Measurements from ENCODE around the gene TLCD5.
A peak's percentile ranks its signal among the peaks of the same experiment; 100 is the strongest.

The TLCD5 gene

DNA sequence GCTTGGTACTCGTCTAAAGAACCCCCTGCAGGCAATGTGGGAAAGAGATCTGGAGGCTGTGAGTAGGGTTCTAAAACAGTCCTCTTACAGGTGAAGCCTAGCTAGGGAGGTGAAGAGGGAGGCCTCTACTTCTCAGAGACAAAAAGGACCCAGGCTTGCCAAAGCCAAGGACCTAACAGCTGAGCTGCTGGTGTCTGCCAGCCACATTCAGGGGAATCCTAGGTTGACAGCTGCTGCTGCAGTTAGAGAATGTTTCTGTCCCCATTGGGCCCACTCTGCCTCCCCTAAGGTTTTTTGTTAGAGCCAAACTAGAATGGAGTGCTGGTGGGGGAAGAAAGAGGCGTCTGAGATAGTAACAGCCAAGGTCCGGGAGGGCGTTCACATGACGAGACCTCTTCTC, 26.6 kb upstream of the TLCD5 start:
- Mint-ChIP-seq H3K36me3 (no peaks in the 10 kb centered on the region), H3K9me3 (no peaks in the 10 kb centered on the region), H3K27me3 (peaks cover 73% of the 10 kb centered on the region), H3K27ac (no peak overlapping the region), H3K4me1 (no peaks in the 10 kb centered on the region), H3K4me3 (no peak overlapping the region)
- DNase-seq = no peak
- CTCF ChIA-PET = interaction anchor here (10.8 kb wide), 1 partner anchor 64 kb away, joined by 234 read pairs; the partner anchor contains the start of gene POU2F3

DNA sequence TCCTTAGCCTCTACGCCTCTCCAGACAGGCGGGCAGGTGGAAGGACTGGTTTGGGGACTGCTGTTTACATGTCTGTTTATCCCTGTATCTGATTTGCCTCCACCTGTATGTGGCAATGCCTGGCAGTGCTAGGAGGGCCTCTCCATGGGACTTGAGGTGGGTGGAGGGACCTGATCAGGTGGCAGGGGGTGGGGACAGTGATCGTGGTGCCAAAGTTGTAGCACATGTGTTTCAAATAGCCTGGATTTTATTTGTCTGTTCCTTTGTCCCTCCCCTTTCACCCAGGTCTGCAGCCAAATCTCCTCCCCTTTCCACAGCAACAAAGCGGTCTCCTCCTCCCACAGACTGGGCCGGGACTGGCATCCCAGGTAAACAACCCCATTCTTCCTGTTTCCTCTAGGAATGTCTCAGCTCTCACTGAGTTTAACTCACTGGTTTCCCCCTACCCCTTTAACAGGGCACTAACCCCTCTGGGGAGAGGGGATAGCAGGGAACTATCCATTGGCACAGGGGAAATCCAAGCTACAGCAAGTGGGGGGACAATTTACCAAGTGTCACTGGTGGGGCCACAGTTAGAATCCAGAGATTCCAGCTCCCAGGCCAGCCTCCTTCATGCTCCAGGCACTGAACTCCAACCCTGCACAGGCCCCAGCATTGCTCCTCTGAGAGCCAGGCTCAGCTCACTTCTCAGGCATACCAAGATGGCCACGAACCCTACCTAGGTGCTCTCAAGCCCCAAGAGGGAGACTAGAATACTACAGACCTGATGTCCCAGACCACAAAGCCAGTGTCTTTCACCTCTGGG, 22.9 kb upstream of the TLCD5 start:
- peaks cover 54% of the 10 kb centered on the region for H3K27me3 Mint-ChIP-seq
- CTCF ChIA-PET = interaction anchor here (0.9 to 10.8 kb wide), 14 partner anchors 12 to 137 kb away, joined by 3 to 234 read pairs (median 4); partner anchors contain the start of genes POU2F3 and TLCD5
- H3K4me1 Mint-ChIP-seq = no peaks in the 10 kb centered on the region
- no peaks in the 10 kb centered on the region for H3K36me3 Mint-ChIP-seq
- no peaks in the 10 kb centered on the region for H3K9me3 Mint-ChIP-seq
- H3K27ac Mint-ChIP-seq = no peak overlapping the region
- no peak overlapping the region for H3K4me3 Mint-ChIP-seq
- DNase-seq = no peak

GRCh38 chr11:120303004-120303637, 22.0 kb upstream of the TLCD5 start:
- CTCF ChIA-PET = interaction anchor here (0.5 to 10.8 kb wide), 19 partner anchors 11 to 293 kb away, joined by 3 to 234 read pairs (median 4); partner anchors contain the start of genes POU2F3 and TLCD5
- Mint-ChIP-seq H3K9me3 (no peaks in the 10 kb centered on the region), H3K4me3 (no peak overlapping the region), H3K27me3 (peaks cover 46% of the 10 kb centered on the region), H3K4me1 (no peaks in the 10 kb centered on the region), H3K27ac (no peak overlapping the region), H3K36me3 (no peaks in the 10 kb centered on the region)
- peak; percentile 68 for DNase-seq

GRCh38 chr11:120304526-120304925, 20.6 kb upstream of the TLCD5 start:
- H3K4me1 Mint-ChIP-seq = no peaks in the 10 kb centered on the region
- no peak for DNase-seq
- no peaks in the 10 kb centered on the region for H3K36me3 Mint-ChIP-seq
- CTCF ChIA-PET = interaction anchor here (0.7 to 10.8 kb wide), 7 partner anchors 34 to 223 kb away, joined by 3 to 234 read pairs (median 14); partner anchors contain the start of gene POU2F3
- H3K4me3 Mint-ChIP-seq = no peak overlapping the region
- peaks cover 41% of the 10 kb centered on the region for H3K27me3 Mint-ChIP-seq
- no peaks in the 10 kb centered on the region for H3K9me3 Mint-ChIP-seq
- no peak overlapping the region for H3K27ac Mint-ChIP-seq

- H3K4me1 Mint-ChIP-seq = no peaks in the 10 kb centered on the region
- CTCF ChIA-PET = interaction anchor here (3.6 to 10.8 kb wide), 2 partner anchors 58 to 71 kb away, joined by 24 to 234 read pairs; partner anchors contain the start of gene POU2F3
- no peaks in the 10 kb centered on the region for H3K36me3 Mint-ChIP-seq
- peaks cover 36% of the 10 kb centered on the region for H3K27me3 Mint-ChIP-seq
- no peak overlapping the region for H3K27ac Mint-ChIP-seq
- DNase-seq = no peak
- no peaks in the 10 kb centered on the region for H3K9me3 Mint-ChIP-seq
- H3K4me3 Mint-ChIP-seq = no peak overlapping the region
These were observed 19.8 kb upstream of the TLCD5 start for GRCh38 chr11:120305286-120305685.

- Mint-ChIP-seq H3K9me3 (no peaks in the 10 kb centered on the region), H3K36me3 (no peaks in the 10 kb centered on the region), H3K27me3 (peaks cover 29% of the 10 kb centered on the region), H3K27ac (no peak overlapping the region), H3K4me3 (no peak overlapping the region), H3K4me1 (no peaks in the 10 kb centered on the region)
- no peak for DNase-seq
- CTCF ChIA-PET = no interaction called here
These were observed 18.4 kb upstream of the TLCD5 start for GRCh38 chr11:120306519-120307242.

DNA sequence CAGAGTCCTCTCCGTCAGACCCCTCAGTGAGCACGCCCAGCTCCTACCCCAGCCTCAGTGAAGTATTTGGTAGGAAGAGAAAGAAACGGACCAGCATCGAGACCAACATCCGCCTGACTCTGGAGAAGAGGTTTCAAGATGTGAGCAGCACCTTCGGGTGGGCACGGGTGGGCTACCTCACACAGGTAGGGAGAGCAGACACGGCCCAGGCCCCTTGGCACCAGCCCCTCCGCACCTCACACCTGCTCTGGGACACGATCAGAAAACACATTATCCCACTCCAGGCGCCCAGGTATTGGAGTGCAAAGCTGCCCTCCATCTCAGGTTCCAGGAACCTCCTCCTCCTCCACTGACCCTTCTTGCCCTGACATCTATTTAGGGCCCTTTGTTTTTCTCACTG, 17.6 kb upstream of the TLCD5 start:
- Mint-ChIP-seq H3K4me3 (no peak overlapping the region), H3K36me3 (no peaks in the 10 kb centered on the region), H3K27me3 (peaks cover 21% of the 10 kb centered on the region), H3K27ac (no peak overlapping the region), H3K4me1 (no peaks in the 10 kb centered on the region), H3K9me3 (no peaks in the 10 kb centered on the region)
- no peak for DNase-seq
- CTCF ChIA-PET = no interaction called here

DNA sequence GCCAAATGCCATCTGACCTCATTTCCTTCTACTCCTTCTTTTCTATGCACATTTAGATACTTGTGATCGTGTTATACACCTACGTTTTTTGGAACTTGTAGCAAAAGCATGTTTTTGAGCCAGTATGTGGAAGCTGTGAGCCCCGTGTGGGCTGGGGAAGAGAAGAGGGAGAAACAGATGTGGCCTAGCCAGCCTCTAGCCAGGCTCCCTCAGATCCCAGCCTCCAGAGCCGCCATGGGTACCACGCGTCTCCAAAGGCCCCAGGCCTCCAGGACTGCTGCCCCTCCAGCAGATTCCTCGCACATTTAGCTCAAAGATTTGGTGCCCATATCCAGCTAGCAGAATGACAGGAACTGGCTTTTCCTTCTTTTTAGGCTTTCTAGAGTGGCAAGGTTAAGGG, 17.0 kb upstream of the TLCD5 start:
- CTCF ChIA-PET = no interaction called here
- Mint-ChIP-seq H3K9me3 (no peaks in the 10 kb centered on the region), H3K4me3 (no peak overlapping the region), H3K27me3 (peaks cover 15% of the 10 kb centered on the region), H3K4me1 (no peaks in the 10 kb centered on the region), H3K36me3 (no peaks in the 10 kb centered on the region), H3K27ac (no peak overlapping the region)
- DNase-seq = no peak

DNA sequence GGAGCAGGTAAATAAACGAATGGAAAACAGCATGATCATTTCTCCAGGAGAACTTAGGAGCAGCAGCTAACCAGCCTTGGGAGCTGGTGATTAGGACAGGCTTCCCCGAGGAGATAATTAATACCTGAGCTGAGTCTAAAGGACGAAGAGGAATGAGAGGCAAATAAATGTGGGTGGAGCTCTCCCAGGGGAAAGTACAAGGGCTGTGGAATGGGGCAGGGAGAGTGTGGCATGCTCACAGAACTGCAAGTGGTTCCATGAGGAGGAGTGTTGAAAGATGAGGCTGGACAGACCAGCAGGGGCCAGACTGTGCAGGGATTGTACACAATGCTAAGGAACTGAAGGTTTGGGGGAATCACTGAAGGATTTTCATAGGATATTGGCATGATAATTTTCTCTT, 14.2 kb upstream of the TLCD5 start:
- no peak overlapping the region for H3K4me3 Mint-ChIP-seq
- no peak for DNase-seq
- CTCF ChIA-PET = no interaction called here
- H3K36me3 Mint-ChIP-seq = no peaks in the 10 kb centered on the region
- no peak overlapping the region for H3K27ac Mint-ChIP-seq
- H3K4me1 Mint-ChIP-seq = no peaks in the 10 kb centered on the region
- H3K27me3 Mint-ChIP-seq = peaks cover 13% of the 10 kb centered on the region
- H3K9me3 Mint-ChIP-seq = no peaks in the 10 kb centered on the region

- H3K9me3 Mint-ChIP-seq = no peaks in the 10 kb centered on the region
- no peak for DNase-seq
- CTCF ChIA-PET = interaction anchor here (0.9 to 1.1 kb wide), 2 partner anchors 12 to 85 kb away, joined by 3 read pairs; no protein-coding TSS in a partner anchor
- H3K27me3 Mint-ChIP-seq = peaks cover 45% of the 10 kb centered on the region
- H3K4me3 Mint-ChIP-seq = no peak overlapping the region
- H3K27ac Mint-ChIP-seq = no peak overlapping the region
- H3K36me3 Mint-ChIP-seq = no peaks in the 10 kb centered on the region
- no peaks in the 10 kb centered on the region for H3K4me1 Mint-ChIP-seq
These were observed 10.2 kb upstream of the TLCD5 start for GRCh38 chr11:120314861-120315260.

DNA sequence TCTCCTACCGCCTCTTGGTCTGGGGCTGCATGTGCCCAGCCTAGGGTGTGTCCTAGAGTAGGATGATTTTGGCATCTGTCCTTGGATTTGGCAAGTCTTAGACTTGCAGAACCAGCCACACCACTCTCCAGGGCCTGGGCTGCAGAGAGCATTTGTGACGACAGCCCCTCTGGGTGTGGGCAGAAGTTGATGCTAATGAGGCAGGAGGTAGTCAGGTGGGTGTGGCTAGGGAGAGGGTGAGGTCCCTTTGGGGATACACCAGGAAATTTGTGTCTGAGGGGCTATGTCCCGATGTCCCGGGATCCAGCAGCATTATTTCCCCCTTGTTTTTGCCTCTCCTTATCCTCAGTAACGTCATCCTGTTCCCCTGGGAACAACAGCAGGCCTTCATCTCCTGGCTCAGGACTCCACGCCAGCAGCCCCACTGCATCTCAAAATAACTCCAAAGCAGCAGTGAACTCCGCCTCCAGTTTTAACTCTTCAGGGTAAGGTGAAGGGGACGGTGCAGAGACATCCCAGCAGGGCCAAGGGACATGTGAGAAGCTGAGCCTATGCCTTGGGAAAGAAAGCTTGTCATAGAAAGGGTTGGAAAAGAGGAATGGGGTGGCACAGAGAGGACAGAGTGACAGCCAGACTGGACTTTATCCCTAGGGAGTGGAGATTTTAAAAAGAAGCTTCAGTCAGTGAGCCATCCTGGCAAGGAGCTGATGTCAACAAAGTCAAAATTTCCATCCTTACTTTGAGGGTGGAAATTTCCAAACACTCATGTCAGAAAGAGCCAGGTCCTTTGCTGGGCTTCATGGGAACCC, 8.0 kb upstream of the TLCD5 start:
- Mint-ChIP-seq H3K4me1 (no peaks in the 10 kb centered on the region), H3K27me3 (peaks cover 56% of the 10 kb centered on the region), H3K9me3 (no peaks in the 10 kb centered on the region), H3K4me3 (no peak overlapping the region), H3K27ac (no peak overlapping the region), H3K36me3 (no peaks in the 10 kb centered on the region)
- no peak for DNase-seq
- CTCF ChIA-PET = interaction anchor here (1.7 kb wide), 1 partner anchor 17 kb away, joined by 6 read pairs; no protein-coding TSS in a partner anchor

DNA sequence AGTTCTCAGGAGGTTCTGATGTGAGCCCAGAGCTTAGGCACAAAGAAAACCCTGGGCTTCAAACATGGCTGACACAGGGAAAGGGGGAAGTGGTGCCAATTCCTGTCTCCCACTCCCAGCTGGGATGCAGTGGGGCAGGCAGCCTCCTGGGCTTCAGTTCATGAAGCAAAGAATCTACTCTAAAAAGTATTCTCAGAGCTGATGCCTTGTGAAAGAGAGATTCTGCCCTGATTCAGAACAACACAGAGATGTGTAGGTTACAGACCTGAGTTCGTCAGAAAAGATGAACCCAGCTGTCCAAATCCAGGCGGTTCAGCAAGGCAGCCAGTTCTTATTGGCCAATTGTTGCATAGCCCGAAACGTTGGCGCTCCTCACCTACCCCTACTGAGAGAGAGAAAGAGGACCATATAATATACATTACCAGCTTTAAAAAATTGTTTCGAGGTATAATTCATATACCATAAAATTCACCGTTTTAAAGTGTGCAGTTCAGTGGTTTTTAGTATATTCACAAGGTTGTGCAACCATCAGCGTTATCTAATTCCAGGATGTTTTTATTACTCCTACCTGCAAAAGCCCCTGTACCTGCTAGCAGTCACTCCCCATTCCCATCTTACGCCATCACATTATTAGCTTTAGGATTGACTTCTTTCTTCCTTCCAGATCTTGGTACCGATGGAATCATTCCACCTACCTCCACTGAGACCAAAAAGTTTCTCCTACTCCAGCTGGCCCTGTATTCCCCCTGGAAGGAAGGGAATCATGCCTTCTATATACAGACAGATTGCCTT, 7.2 kb upstream of the TLCD5 start:
- H3K4me1 Mint-ChIP-seq = no peaks in the 10 kb centered on the region
- no peak overlapping the region for H3K27ac Mint-ChIP-seq
- peaks cover 63% of the 10 kb centered on the region for H3K27me3 Mint-ChIP-seq
- no peak for DNase-seq
- CTCF ChIA-PET = interaction anchor here (1.7 kb wide), 1 partner anchor 18 kb away, joined by 6 read pairs; no protein-coding TSS in a partner anchor
- H3K9me3 Mint-ChIP-seq = no peaks in the 10 kb centered on the region
- no peak overlapping the region for H3K4me3 Mint-ChIP-seq
- no peaks in the 10 kb centered on the region for H3K36me3 Mint-ChIP-seq

- Mint-ChIP-seq H3K4me3 (no peak overlapping the region), H3K9me3 (no peaks in the 10 kb centered on the region), H3K4me1 (no peaks in the 10 kb centered on the region), H3K36me3 (no peaks in the 10 kb centered on the region), H3K27me3 (peaks cover 61% of the 10 kb centered on the region), H3K27ac (no peak overlapping the region)
- CTCF ChIA-PET = no interaction called here
- no peak for DNase-seq
These were observed 6.2 kb upstream of the TLCD5 start for GRCh38 chr11:120318906-120319305.
